MG63 (cell line): ENCODE results near the gene FOXJ3. TPM values are rescaled to one million over a fixed set of nuclear protein-coding genes. Genes with fewer than 3 reads are reported as not detected.

Experiments
- DNase-seq: peaks from one replicate; pipeline ENCODE4 v3.0.0-alpha.2; 2020
- H3K27me3 ChIP-seq: fragments of 250-450 bp; sonication (Bioruptor Pico); 2 replicates; pipeline ENCODE4 v1.5.1; 2020; ENCODE audit warnings: mild to moderate bottlenecking, moderate library complexity
- H3K36me3 ChIP-seq: fragments of 250-450 bp; sonication (Bioruptor Pico); 2 replicates; pipeline ENCODE4 v1.5.1; 2020; ENCODE audit warnings: mild to moderate bottlenecking, moderate library complexity
- H3K4me3 ChIP-seq: fragments of 250-450 bp; sonication (Bioruptor Pico); 2 replicates; pipeline ENCODE4 v1.5.1; 2020; ENCODE audit warnings: mild to moderate bottlenecking, moderate library complexity
- H3K9me3 ChIP-seq: fragments of 250-450 bp; sonication (Bioruptor Pico); 2 replicates; pipeline ENCODE4 v1.5.1; 2020; ENCODE audit warnings: mild to moderate bottlenecking, moderate library complexity
- total RNA-seq: library from RNA; depleted of rRNA; stranded (reverse); fragments of >200 nt; shearing (Covaris generic); gene quantifications from 2 replicates; pipeline ENCODE4 v1.2.3, GENCODE V29; 2014; ENCODE audit warnings: low replicate concordance

Gene FOXJ3
- total RNA-seq, 1 experiment from 2014 or later: 28.7 TPM

DNA sequence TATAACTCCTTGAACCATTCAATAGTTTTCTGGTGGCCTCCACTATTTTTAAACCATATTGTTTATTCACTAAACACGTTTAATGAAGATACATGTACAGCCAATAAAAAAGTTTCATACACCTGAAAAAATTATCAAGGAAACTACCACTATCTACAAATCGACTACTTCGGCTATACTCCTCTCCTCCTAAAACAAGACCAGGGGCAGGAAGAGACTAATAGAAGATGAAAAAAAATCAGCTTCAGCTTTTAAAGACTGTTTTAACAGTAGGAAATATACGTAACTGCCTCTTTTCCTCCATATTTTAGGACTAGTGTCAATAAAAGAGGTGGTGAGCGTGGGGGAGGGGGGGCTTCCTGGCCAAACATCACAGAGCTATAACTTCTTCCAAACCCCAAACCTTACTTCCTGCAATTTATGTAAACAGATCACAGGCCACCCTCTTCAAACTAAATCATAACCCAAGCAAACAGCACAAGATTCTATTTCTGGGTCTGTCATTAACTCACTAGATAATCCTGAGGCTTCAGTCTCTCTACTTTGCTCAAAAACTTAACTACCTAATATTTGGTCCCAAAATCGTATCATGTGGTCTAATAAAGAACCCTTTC is 15.1 kb downstream of the FOXJ3 start:
- H3K9me3 ChIP-seq: no peaks in the 10 kb centered on the region
- DNase-seq: no peak
- H3K4me3 ChIP-seq: no peak overlapping the region
- H3K27me3 ChIP-seq: no peaks in the 10 kb centered on the region
- peaks cover 5% of the 10 kb centered on the region; the same call in 1 of the 2 replicates for H3K36me3 ChIP-seq

DNA sequence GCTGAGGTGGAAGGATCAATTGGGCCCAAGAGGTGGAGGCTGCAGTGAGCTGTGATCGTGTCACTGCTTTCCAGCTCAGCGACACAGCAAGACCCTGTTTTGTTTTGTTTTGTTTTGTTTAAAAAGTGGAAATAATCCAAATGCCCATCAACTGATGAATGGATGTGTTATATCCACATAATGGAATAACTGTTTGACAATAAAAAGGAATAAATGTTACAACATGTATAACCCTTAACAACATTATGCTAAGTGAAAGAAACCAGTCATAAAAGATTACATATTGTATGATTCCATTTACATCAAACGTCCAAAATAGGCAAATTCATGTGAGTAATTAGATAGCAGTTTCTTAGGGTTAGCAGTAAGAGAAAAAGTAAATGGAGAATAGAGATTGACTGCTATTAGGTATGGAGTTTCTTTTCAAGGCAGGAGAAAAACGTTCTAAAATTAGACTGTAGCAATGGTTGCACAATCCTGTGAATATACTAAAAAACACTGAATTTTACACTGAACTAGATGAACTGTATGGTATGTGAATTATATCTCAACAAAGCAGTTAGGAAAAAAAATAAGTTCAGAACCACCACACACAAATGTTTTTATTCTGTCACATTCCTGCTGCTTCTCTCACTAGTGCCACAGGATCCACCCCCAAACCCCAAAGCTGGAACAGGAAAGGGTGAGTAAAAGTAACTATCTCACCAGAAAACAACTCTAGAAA is 15.7 kb downstream of the FOXJ3 start:
- peak; percentile 30 for DNase-seq
- Histone ChIP-seq H3K9me3 (no peaks in the 10 kb centered on the region), H3K4me3 (no peak overlapping the region), H3K36me3 (peaks cover 5% of the 10 kb centered on the region; the same call in 1 of the 2 replicates), H3K27me3 (no peaks in the 10 kb centered on the region)

DNA sequence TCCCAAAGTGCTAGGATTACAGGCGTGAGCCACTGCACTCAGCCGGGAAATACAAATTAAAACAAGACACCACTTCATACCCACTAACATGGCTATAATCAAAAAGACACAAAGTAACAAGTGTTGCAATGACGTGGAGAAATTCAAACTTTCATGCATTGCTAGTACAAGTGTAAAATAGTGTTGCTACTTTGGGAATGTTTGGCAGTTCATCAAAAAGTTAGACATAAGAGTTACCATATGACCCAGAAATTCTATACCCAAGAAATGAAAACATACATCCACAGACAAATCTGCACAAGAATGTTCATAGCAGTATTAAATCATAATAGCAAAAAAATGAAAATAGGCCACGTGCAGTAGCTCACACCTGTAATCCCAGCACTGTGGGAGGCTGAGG is 16.4 kb downstream of the FOXJ3 start:
- DNase-seq: no peak
- H3K27me3 ChIP-seq: no peaks in the 10 kb centered on the region

DNA sequence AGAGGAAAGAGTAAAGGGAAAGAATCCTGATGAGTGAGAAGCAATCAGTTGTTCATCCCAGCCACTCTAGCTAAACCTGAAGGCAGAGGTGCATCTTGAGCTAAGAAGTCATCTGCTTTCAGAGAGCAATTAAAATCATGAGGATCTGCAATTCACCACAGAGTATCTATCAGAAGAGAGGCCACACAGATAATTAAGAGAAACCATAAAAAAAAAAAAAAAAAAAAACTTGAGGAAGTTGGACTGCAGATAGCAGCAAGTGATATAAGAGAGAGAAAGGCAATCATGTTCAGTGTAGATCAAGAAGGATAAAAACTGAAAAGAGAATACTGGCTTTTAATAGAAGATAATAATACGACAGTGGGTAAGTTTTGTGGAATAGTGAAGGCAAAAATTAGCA is 17.7 kb downstream of the FOXJ3 start:
- Histone ChIP-seq H3K36me3 (no peaks in the 10 kb centered on the region), H3K9me3 (no peaks in the 10 kb centered on the region), H3K4me3 (no peak overlapping the region), H3K27me3 (no peaks in the 10 kb centered on the region)
- no peak for DNase-seq

More for the DNA sequence above, 16.4 kb downstream of the FOXJ3 start:
- Histone ChIP-seq H3K36me3 (peaks cover 4% of the 10 kb centered on the region; the same call in 1 of the 2 replicates), H3K4me3 (no peak overlapping the region), H3K9me3 (no peaks in the 10 kb centered on the region)

DNA sequence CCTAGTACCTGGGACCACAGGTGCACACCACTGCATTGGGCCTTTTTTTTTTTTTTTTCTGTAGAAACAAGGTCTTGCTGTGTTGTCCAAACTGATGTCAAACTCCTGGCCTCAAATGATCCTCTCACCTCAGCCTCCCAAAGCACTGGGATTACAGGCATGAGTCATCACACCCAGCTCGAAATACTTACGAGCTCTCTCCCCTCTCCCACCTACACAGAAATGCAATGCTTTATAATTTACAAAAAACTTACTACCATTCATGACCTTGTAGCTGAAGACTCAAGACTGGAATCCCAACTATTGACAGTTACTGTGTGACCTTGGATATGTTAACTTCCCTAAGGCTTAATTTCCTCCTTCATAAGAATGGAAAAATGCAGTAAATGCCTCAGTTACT is 18.7 kb downstream of the FOXJ3 start:
- H3K9me3 ChIP-seq: no peaks in the 10 kb centered on the region
- H3K27me3 ChIP-seq: no peaks in the 10 kb centered on the region
- DNase-seq: no peak
- H3K4me3 ChIP-seq: no peak overlapping the region
- H3K36me3 ChIP-seq: no peaks in the 10 kb centered on the region

DNA sequence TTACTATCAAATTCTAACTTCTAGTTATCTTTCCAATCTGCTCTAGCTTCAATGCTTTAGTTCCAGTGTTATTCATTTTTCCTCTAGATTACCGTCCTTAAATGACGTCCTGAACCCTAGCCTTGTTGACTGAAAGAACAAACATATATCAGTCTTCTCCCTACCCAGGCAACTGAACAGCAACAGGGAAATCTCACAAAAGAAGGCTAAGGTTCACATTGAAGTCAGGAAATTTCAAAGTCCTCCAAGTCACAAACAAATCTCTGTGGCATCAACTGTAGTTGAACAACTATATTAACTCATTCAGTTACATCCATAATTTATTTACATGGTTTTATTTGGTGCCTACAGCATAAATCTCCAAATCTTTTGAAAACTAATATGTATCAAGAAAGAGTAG is 19.5 kb downstream of the FOXJ3 start:
- DNase-seq: no peak
- no peaks in the 10 kb centered on the region for H3K36me3 ChIP-seq

DNA sequence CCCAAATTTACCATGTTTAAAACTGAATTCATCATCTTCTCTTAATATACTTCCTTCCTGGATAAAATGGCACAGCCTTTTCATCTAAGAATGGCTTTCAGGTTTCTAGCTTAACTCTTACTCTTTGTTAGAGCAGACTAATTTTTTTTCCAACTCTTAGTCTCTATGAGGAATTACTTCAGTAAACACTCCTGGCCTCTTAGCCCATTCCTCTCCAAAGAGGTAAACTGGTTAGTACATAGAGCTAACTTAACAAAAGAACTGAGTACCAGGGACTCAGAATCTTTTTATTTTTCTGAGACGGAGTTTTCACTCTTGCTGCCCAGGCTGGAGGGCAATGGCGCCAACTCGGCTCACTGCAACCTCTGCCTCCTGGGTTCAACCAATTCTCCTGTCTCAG is 21.1 kb downstream of the FOXJ3 start:
- DNase-seq: no peak
- H3K4me3 ChIP-seq: no peak overlapping the region
- no peaks in the 10 kb centered on the region for H3K9me3 ChIP-seq
- H3K27me3 ChIP-seq: no peaks in the 10 kb centered on the region
- H3K36me3 ChIP-seq: peaks cover 7% of the 10 kb centered on the region; the same call in 1 of the 2 replicates

More for the DNA sequence above, 19.5 kb downstream of the FOXJ3 start:
- no peaks in the 10 kb centered on the region for H3K9me3 ChIP-seq
- no peak overlapping the region for H3K4me3 ChIP-seq
- H3K27me3 ChIP-seq: no peaks in the 10 kb centered on the region

DNA sequence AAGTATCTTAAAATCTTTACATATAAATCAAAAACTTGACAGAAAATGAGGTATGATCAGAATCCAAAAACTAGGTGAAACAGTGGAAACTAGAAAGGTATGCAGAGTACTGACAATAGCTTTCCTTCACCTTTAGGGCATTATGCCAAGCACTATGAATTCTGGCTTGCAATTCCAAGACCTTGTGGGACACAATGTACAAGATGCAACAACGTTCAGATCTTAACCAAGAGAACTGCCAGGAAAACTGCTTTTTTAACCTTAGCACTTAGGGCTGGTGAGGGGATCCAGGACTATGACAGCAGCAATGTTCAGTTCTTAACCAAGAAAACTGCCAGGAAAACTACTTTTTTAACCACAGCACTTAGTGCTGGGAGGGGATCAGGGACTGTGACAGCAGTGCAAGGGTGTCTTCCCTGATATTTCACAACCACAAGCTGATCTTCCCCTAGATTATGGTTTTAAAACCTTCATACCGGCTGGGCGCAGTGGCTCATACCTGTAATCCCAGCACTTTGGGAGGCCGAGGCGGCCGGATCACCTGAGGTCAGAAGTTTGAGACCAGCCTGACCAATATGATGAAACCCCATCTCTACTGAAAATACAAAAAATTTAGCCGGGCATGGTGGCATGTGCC is 22.3 kb downstream of the FOXJ3 start:
- Histone ChIP-seq H3K27me3 (no peaks in the 10 kb centered on the region), H3K36me3 (peaks cover 11% of the 10 kb centered on the region; the same call in 1 of the 2 replicates), H3K9me3 (no peaks in the 10 kb centered on the region), H3K4me3 (no peak overlapping the region)
- DNase-seq: no peak

DNA sequence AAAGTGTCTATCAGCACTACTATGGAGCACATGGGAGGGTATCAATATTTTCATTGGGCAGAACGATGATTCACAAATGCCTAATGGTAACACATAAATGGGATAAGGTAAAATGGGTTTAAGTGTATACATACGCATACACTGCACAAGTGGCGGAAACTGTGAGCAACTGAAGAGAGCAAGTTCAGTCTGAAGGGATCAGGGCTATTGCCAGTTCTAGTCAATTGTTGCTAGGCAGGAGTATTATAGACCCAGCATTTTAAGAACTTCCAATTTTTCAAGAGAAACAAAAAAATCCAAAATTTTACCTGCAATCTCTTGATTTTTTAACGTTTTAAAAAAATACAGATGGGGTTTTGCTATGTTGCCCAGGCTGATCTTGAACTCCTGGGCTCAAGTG is 23.1 kb downstream of the FOXJ3 start:
- Histone ChIP-seq H3K27me3 (no peaks in the 10 kb centered on the region), H3K36me3 (peaks cover 13% of the 10 kb centered on the region), H3K4me3 (no peak overlapping the region), H3K9me3 (no peaks in the 10 kb centered on the region)
- DNase-seq: no peak

DNA sequence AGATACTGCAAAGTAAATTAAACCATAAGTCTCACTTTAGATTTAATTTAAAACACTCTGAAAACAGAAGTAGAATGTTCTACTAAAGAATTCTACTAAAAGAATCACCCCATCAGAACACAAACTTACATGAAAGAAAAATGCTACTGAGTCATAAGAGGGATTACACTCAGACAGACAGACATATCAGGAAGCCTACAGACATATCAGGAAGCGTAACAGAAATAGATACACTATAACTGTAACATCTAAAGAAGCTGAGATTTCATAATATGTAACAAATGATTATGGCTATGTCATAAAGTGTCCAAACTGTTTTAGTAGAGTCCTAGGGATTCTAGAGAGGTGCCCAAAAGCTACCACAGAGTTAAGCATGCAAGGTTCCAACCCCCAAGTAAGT is 23.9 kb downstream of the FOXJ3 start:
- no peaks in the 10 kb centered on the region for H3K9me3 ChIP-seq
- no peak for DNase-seq

DNA sequence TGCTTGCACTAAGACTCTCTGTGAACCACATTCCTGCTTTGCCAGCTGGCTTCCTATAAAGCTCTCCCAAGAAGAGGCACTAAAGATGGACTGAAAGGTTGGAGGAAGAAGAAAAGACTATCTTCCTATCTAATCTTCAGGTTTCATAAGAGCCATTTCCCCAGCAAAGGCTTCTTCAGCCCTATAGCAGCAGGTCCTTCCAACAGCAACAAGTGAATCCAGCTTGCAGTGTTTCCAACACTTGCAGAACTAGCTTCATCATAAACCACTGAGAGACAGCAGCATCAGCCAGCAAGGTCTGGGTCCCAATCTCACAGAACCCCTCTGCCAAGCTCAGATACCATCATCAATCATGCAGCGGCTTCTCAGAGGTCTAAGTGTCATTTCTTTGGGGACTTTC is 28.1 kb downstream of the FOXJ3 start:
- H3K27me3 ChIP-seq: no peaks in the 10 kb centered on the region
- H3K9me3 ChIP-seq: peaks cover 9% of the 10 kb centered on the region
- DNase-seq: no peak
- H3K4me3 ChIP-seq: no peak overlapping the region
- H3K36me3 ChIP-seq: peaks cover 37% of the 10 kb centered on the region

More for the DNA sequence above, 23.9 kb downstream of the FOXJ3 start:
- no peak overlapping the region for H3K4me3 ChIP-seq
- H3K36me3 ChIP-seq: peaks cover 14% of the 10 kb centered on the region
- no peaks in the 10 kb centered on the region for H3K27me3 ChIP-seq

DNA sequence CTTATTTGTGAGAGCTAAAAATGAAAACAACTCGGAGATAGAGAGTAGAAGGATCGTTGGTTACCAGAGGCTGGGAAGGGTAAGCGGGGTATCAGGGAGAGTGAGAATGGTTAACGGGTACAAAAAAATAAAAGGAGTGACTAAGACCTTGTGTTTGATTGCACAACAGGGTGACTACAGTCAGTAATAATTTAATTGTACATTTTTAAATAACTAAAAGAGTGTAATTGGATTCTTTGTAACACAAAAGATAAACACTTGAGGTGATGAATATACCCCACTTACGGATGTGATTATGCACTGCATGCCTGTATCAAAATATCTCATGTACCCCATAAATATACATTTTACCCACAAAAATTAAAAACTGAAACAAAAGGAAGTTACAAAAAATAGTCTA is 29.4 kb downstream of the FOXJ3 start:
- H3K4me3 ChIP-seq: no peak overlapping the region
- H3K27me3 ChIP-seq: no peaks in the 10 kb centered on the region
- H3K9me3 ChIP-seq: peaks cover 18% of the 10 kb centered on the region
- DNase-seq: no peak
- peaks cover 47% of the 10 kb centered on the region for H3K36me3 ChIP-seq

DNA sequence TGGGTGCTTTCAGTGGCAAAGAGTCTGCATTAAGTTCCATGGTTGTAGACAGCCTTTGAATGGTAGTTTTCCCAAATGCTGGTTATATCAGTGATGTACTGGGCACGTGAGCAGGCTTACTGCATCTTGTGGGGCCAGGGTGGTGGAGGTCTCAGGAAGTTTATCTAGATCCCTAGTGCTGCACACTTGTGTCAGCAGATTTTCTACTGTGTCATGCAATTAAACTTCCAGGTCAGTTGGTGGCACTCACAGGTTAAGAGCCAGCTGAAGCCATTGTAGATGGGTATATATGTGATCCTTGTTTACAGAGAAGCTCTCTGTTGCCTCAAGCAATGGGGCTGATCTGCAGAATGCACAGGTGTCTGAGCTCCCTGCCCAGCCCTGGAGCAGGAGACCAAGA is 33.0 kb downstream of the FOXJ3 start:
- Histone ChIP-seq H3K4me3 (no peak overlapping the region), H3K9me3 (peaks cover 26% of the 10 kb centered on the region), H3K36me3 (peaks cover 54% of the 10 kb centered on the region), H3K27me3 (no peaks in the 10 kb centered on the region)
- DNase-seq: no peak

DNA sequence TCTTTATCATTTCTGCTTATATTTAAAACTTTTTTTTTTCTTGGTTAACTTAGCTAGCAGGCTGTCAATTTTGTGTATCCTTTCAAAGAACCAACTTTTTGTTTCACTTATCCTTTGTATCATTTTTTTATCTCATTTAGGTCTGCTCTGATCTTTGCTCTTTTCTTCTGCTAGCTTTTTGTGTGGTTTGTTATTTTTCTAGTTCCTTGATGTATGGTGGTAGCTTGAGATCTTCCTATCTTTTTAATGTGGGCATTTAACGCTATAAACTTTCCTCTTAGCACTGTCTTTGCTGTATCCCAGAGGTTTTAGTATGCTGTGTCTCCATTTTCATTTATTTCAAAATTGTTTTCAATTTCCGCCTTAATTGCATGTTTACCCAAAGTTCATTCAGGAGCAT is 36.5 kb downstream of the FOXJ3 start:
- Histone ChIP-seq H3K36me3 (peaks cover 48% of the 10 kb centered on the region), H3K27me3 (no peaks in the 10 kb centered on the region), H3K4me3 (no peak overlapping the region), H3K9me3 (peaks cover 22% of the 10 kb centered on the region)
- no peak for DNase-seq

DNA sequence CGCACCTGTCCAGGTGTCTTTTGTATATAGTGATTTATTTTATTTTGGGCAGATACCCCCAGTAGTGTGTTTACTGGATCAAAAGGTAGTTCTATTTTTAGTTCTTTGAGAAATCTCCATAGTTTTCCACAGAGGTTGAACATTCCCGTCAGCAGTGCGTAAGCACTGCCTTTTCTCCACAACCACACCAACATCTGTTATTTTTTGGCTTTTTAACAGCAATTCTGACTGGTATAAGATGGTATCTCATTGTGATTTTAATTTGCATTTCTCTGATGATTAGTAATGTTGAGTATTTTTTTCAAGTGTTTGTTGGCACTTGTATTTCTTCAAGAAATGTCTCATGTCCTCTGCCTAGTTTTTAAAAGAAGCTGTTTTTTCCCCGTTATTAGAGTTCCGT is 39.2 kb downstream of the FOXJ3 start:
- no peak for DNase-seq
- Histone ChIP-seq H3K36me3 (peaks cover 25% of the 10 kb centered on the region), H3K27me3 (no peaks in the 10 kb centered on the region), H3K4me3 (no peak overlapping the region), H3K9me3 (peaks cover 10% of the 10 kb centered on the region)

DNA sequence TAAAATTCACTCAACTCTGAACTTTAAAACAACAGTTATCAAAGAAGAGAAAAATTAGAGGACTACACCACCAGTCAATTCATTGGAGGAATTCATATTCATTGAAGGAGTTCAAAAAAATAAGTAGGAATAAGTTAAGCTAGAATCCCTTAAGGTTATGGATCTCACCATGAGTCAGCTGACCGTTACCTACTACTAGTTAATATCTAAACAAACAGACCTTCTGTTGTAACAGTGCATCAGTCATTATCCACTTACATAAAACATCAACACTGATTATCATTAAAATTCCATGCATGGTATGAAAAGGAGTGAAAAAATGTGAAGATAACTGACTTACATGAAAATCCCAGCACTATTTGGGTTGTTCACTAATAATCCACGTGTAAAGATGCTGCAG is 44.9 kb downstream of the FOXJ3 start:
- Histone ChIP-seq H3K27me3 (no peaks in the 10 kb centered on the region), H3K36me3 (peaks cover 7% of the 10 kb centered on the region), H3K4me3 (no peak overlapping the region), H3K9me3 (no peaks in the 10 kb centered on the region; the same call in 1 of the 2 replicates)
- DNase-seq: no peak

DNA sequence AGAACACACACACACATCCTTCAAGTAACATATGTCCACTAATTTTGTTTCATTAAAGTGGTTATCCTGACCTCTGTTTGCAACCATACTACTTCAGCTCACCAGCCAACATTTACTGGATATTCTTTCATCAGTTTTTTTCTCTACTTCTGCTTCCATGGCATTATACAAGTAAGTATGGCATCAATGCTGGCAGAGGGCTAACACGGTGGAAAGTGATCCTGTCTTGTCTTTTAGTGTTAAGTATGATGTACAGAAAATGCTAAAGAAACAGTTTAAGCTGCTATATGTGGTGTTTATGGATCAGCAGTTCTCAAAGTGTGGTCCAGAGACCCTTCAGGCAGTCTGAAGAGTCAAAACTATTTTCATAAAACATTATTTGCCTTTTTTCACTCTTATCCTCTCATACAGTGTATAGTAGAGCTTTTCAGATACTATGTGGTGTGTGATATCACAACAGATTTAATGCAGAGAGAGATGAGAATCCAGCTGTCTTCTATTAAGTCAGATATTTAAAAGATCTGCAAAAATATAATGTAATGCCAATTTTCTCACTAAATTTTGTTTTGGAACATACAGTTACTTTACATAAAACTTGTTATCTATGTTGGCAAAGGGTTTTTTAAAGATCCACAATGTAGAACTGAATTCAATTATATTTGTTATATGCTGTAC is 46.6 kb downstream of the FOXJ3 start:
- no peak for DNase-seq
- Histone ChIP-seq H3K9me3 (no peaks in the 10 kb centered on the region), H3K36me3 (peaks cover 4% of the 10 kb centered on the region), H3K4me3 (no peak overlapping the region), H3K27me3 (no peaks in the 10 kb centered on the region)
